CD14-positive monocyte (primary cell): ENCODE measurements around the gene DNAAF1. TPM values are rescaled to one million over a fixed set of nuclear protein-coding genes. Genes with fewer than 3 reads are reported as not detected.

Experiments
- DNase-seq, 3 donors: peaks; one replicate each; pipeline ENCODE4 v3.0.0-alpha.2; 2011 to 2022
- H2AFZ ChIP-seq: 2 replicates; pipeline ENCODE4 v1.6.0; 2012; ENCODE audit warnings: mild to moderate bottlenecking, low read depth, low read length, inconsistent platforms; ENCODE audit not compliant: insufficient read depth, poor library complexity, severe bottlenecking
- H3K27ac ChIP-seq, 2 donors: 1 replicate in 1 of 2; 2 replicates in 1 of 2; pipeline ENCODE4 v1.5.1; 2012 to 2013; ENCODE audit warnings: low read length in 2 of 2, control low read depth in 1 of 2, inconsistent platforms in 1 of 2, low read depth in 1 of 2, mild to moderate bottlenecking in 1 of 2
- H3K27me3 ChIP-seq, 2 donors: one replicate each; pipeline versions ENCODE4 v1.6.0 to v1.6.1; 2011 to 2013; ENCODE audit warnings: low read length in 2 of 2; ENCODE audit not compliant: control insufficient read depth in 2 of 2, insufficient read depth in 2 of 2
- H3K36me3 ChIP-seq, 2 donors: replicated peaks in 1 of 2; 1 replicate in 1 of 2; 2 replicates in 1 of 2; pipeline versions ENCODE4 v1.5.1 to v1.6.1; 2012 to 2013; ENCODE audit warnings: low read length in 2 of 2, control low read depth in 1 of 2, inconsistent platforms in 1 of 2, mild to moderate bottlenecking in 1 of 2; ENCODE audit not compliant: insufficient read depth in 2 of 2, control insufficient read depth in 1 of 2
- H3K4me1 ChIP-seq, 2 donors: 1 replicate in 1 of 2; 2 replicates in 1 of 2; pipeline versions ENCODE4 v1.5.1 to v1.6.1; 2012 to 2013; ENCODE audit warnings: low read length in 2 of 2, control low read depth in 1 of 2, inconsistent platforms in 1 of 2, mild to moderate bottlenecking in 1 of 2, moderate library complexity in 1 of 2; ENCODE audit not compliant: insufficient read depth in 2 of 2, control insufficient read depth in 1 of 2
- H3K4me2 ChIP-seq: replicated peaks from 2 replicates; pipeline ENCODE3; 2012; ENCODE audit warnings: low read length, moderate library complexity, mild to moderate bottlenecking; ENCODE audit not compliant: poor library complexity, severe bottlenecking; ENCODE audit errors: extremely low read depth
- H3K4me3 ChIP-seq, 3 experiments: fragments of 200-600 bp in 1 of 3; sonication (generic) in 1 of 3; replicated peaks in 1 of 3; 1 replicate in 2 of 3; 2 replicates in 1 of 3; pipeline ENCODE4 v1.5.1; 2011 to 2013; ENCODE audit warnings: low read length in 3 of 3, mild to moderate bottlenecking in 3 of 3, control low read depth in 2 of 3, low read depth in 2 of 3, inconsistent platforms in 1 of 3, moderate library complexity in 1 of 3
- H3K79me2 ChIP-seq: 2 replicates; pipeline ENCODE4 v1.6.0; 2012; ENCODE audit warnings: mild to moderate bottlenecking, control low read depth, inconsistent platforms, low read length, moderate library complexity; ENCODE audit not compliant: insufficient read depth
- H3K9ac ChIP-seq: 2 replicates; pipeline ENCODE4 v1.6.0; 2017; ENCODE audit warnings: low read length, mild to moderate bottlenecking; ENCODE audit not compliant: insufficient read depth, poor library complexity, severe bottlenecking
- H3K9me3 ChIP-seq, 2 donors: replicated peaks in 1 of 2; 1 replicate in 1 of 2; 2 replicates in 1 of 2; pipeline versions ENCODE4 v1.5.1 to v1.6.1; 2012 to 2013; ENCODE audit warnings: low read length in 2 of 2, control low read depth in 1 of 2; ENCODE audit not compliant: control insufficient read depth in 1 of 2, insufficient read depth in 1 of 2
- H4K20me1 ChIP-seq: 2 replicates; pipeline ENCODE4 v1.6.0; 2012; ENCODE audit warnings: mild to moderate bottlenecking, low read length, control low read depth, moderate library complexity; ENCODE audit not compliant: insufficient read depth
- H3K27ac Mint-ChIP-seq, 7 donors: one replicate each; pipeline ENCODE4 v1.8.0; 2020; ENCODE audit warnings: mild to moderate bottlenecking in 7 of 7, mixed read lengths in 7 of 7, moderate library complexity in 6 of 7, inconsistent platforms in 2 of 7
- H3K27me3 Mint-ChIP-seq, 3 donors: one replicate each; pipeline ENCODE4 v1.8.0; 2021 to 2022; ENCODE audit warnings: low read depth in 3 of 3, mild to moderate bottlenecking in 3 of 3, mixed read lengths in 3 of 3, moderate library complexity in 3 of 3, inconsistent platforms in 1 of 3
- H3K36me3 Mint-ChIP-seq, 2 donors: one replicate each; pipeline ENCODE4 v1.8.0; 2020; ENCODE audit warnings: mixed read lengths in 2 of 2, inconsistent platforms in 1 of 2, mild to moderate bottlenecking in 1 of 2
- H3K4me1 Mint-ChIP-seq: one replicate; pipeline ENCODE4 v1.8.0; 2020; ENCODE audit warnings: mild to moderate bottlenecking, mixed read lengths
- H3K4me3 Mint-ChIP-seq, 2 donors: one replicate each; pipeline ENCODE4 v1.8.0; 2020; ENCODE audit warnings: mild to moderate bottlenecking in 2 of 2, mixed read lengths in 2 of 2, moderate library complexity in 1 of 2
- H3K9me3 Mint-ChIP-seq, 7 donors: one replicate each; pipeline ENCODE4 v1.8.0; 2020 to 2022; ENCODE audit warnings: mixed read lengths in 7 of 7, mild to moderate bottlenecking in 6 of 7, moderate library complexity in 6 of 7, inconsistent platforms in 2 of 7
- CTCF ChIP-seq: fragments of 200-600 bp; IDR thresholded peaks from one replicate; pipeline ENCODE4 v1.8.0; 2022; ENCODE audit warnings: antibody characterized with exemption, mild to moderate bottlenecking
- WGBS: methylation state at CpG from one replicate; pipeline ENCODE4 v1.1.5; 2013; ENCODE audit warnings: missing lambda C conversion rate; ENCODE audit not compliant: insufficient coverage; 5-methylcytosine and 5-hydroxymethylcytosine counted together
- intact Hi-C, 2 donors: fragments of 100-400 bp; cut with micrococcal nuclease; formaldehyde crosslinking; loops; one replicate each; pipeline versions ENCODE4 v1.15.0 to v1.15.1; 2023
- polyA plus RNA-seq, 3 donors: library from polyadenylated mRNA; depleted of rRNA in 1 of 3; unstranded in 2 of 3; stranded (reverse) in 1 of 3; fragments of 300-500 nt in 2 of 3; fragments of >200 nt in 1 of 3; fragmentation: Illumina TruSeq in 2 of 3; gene quantifications; 1 replicate in 2 of 3; 2 replicates in 1 of 3; pipeline ENCODE4 v1.2.3, GENCODE V29; 2012 to 2021

Gene DNAAF1
- polyA plus RNA-seq, 3 donors, result 0.23 to 14.6 TPM; not detected in 1

- Histone ChIP-seq H3K36me3 (no peaks in the 10 kb centered on the region), H3K27ac (no peak overlapping the region), H3K9me3 (no peaks in the 10 kb centered on the region), H3K27me3 (no peaks in the 10 kb centered on the region), H2AFZ (no peak overlapping the region), H4K20me1 (no peaks in the 10 kb centered on the region), H3K4me1 (no peaks in the 10 kb centered on the region), H3K79me2 (no peaks in the 10 kb centered on the region), H3K9ac (no peak overlapping the region), H3K4me2 (no peak overlapping the region), H3K4me3 (no peak overlapping the region)
- H3K27ac Mint-ChIP-seq, result no peak overlapping the region
- H3K4me3 Mint-ChIP-seq, result no peak overlapping the region
- H3K36me3 Mint-ChIP-seq, result no peaks in the 10 kb centered on the region
- peaks cover 0 to 8% (median 2%) of the 10 kb centered on the region in 7 donors for H3K9me3 Mint-ChIP-seq
- intact Hi-C loops, result no loop called here
- peaks cover 3 to 13% (median 3%) of the 10 kb centered on the region in 3 donors for H3K27me3 Mint-ChIP-seq
- whole genome bisulfite sequencing, result 91% methylated on average over 1 of the region's 2 CpGs
- TF ChIP-seq CTCF, result no peak
- H3K4me1 Mint-ChIP-seq, result peaks cover 6% of the 10 kb centered on the region
- DNase-seq, result no peak
Observed at GRCh38 chr16:84209989-84210388, 64.9 kb downstream of the DNAAF1 start.

GRCh38 chr16:84212154-84212553, 67.0 kb downstream of the DNAAF1 start:
- Histone ChIP-seq H3K36me3 (no peaks in the 10 kb centered on the region), H3K4me3 (no peak overlapping the region), H2AFZ (no peak overlapping the region), H3K79me2 (no peaks in the 10 kb centered on the region), H3K4me2 (no peak overlapping the region), H4K20me1 (no peaks in the 10 kb centered on the region), H3K27ac (no peak overlapping the region), H3K9me3 (no peaks in the 10 kb centered on the region), H3K27me3 (no peaks in the 10 kb centered on the region), H3K9ac (no peak overlapping the region), H3K4me1 (no peaks in the 10 kb centered on the region)
- no peak for TF ChIP-seq CTCF
- peaks cover 0 to 8% (median 2%) of the 10 kb centered on the region in 7 donors for H3K9me3 Mint-ChIP-seq
- intact Hi-C loops, result no loop called here
- no peak for DNase-seq
- peaks cover 6% of the 10 kb centered on the region for H3K4me1 Mint-ChIP-seq
- H3K27me3 Mint-ChIP-seq, result peaks cover 0 to 13% (median 9%) of the 10 kb centered on the region in 3 donors
- no CpG with 5 or more reads among the region's 4 CpGs for WGBS
- H3K27ac Mint-ChIP-seq, result peak overlapping the region in 2 of 7 donors; percentile 23 to 59
- H3K4me3 Mint-ChIP-seq, result no peak overlapping the region
- H3K36me3 Mint-ChIP-seq, result no peaks in the 10 kb centered on the region
